ENCODE results near the gene LAMA4. TPM values are rescaled to one million over a fixed set of nuclear protein-coding genes. Genes with fewer than 3 reads are reported as not detected.

LAMA4 gene
- total RNA-seq, 1 donor from 2014 or later: 18.0 TPM

GRCh38 chr6:112193117-112193516 is 61.2 kb downstream of the LAMA4 start:
- peak overlapping the region; percentile 31 for H3K27ac Mint-ChIP-seq (ENCODE audit: unreplicated experiment)
- DNase-seq (ENCODE audit: low read depth, low spot score): no peak

GRCh38 chr6:112191509-112192020 is 62.8 kb downstream of the LAMA4 start:
- Mint-ChIP-seq H3K9me3 (peaks cover 2% of the 10 kb centered on the region), H3K4me3 (no peak overlapping the region), H3K36me3 (ENCODE audit: low read depth) (peaks cover 8% of the 10 kb centered on the region), H3K27ac (ENCODE audit: unreplicated experiment) (no peak overlapping the region), H3K4me1 (peaks cover 34% of the 10 kb centered on the region), H3K27me3 (ENCODE audit: low read depth) (no peaks in the 10 kb centered on the region)
- TF ChIP-seq CTCF (conservative IDR thresholded peaks at IDR 0.05): no peak
- DNase-seq (ENCODE audit: low read depth, low spot score): no peak

More at GRCh38 chr6:112193117-112193516, 61.2 kb downstream of the LAMA4 start:
- Mint-ChIP-seq H3K4me3 (no peak overlapping the region), H3K27me3 (ENCODE audit: low read depth) (no peaks in the 10 kb centered on the region), H3K36me3 (ENCODE audit: low read depth) (peaks cover 2% of the 10 kb centered on the region), H3K4me1 (peaks cover 45% of the 10 kb centered on the region), H3K9me3 (peaks cover 2% of the 10 kb centered on the region)
- no peak for TF ChIP-seq CTCF (conservative IDR thresholded peaks at IDR 0.05)

- Mint-ChIP-seq H3K9me3 (peaks cover 2% of the 10 kb centered on the region), H3K27ac (ENCODE audit: unreplicated experiment) (no peak overlapping the region), H3K4me1 (peaks cover 32% of the 10 kb centered on the region), H3K27me3 (ENCODE audit: low read depth) (no peaks in the 10 kb centered on the region), H3K36me3 (ENCODE audit: low read depth) (peaks cover 8% of the 10 kb centered on the region), H3K4me3 (no peak overlapping the region)
- no peak for TF ChIP-seq CTCF (conservative IDR thresholded peaks at IDR 0.05)
- no peak for DNase-seq (ENCODE audit: low read depth, low spot score)
These were observed 64.2 kb downstream of the LAMA4 start for GRCh38 chr6:112190164-112190563.

- no peak for TF ChIP-seq CTCF (conservative IDR thresholded peaks at IDR 0.05)
- Mint-ChIP-seq H3K27me3 (ENCODE audit: low read depth) (no peaks in the 10 kb centered on the region), H3K4me3 (no peak overlapping the region), H3K27ac (ENCODE audit: unreplicated experiment) (no peak overlapping the region), H3K4me1 (peaks cover 31% of the 10 kb centered on the region), H3K9me3 (peaks cover 2% of the 10 kb centered on the region), H3K36me3 (ENCODE audit: low read depth) (peaks cover 8% of the 10 kb centered on the region)
- DNase-seq (ENCODE audit: low read depth, low spot score): no peak
These were observed 64.9 kb downstream of the LAMA4 start for GRCh38 chr6:112189494-112189893.

GRCh38 chr6:112188906-112189305 is 65.5 kb downstream of the LAMA4 start:
- TF ChIP-seq CTCF (conservative IDR thresholded peaks at IDR 0.05): no peak
- DNase-seq (ENCODE audit: low read depth, low spot score): no peak
- Mint-ChIP-seq H3K36me3 (ENCODE audit: low read depth) (peaks cover 8% of the 10 kb centered on the region), H3K4me3 (no peak overlapping the region), H3K27ac (ENCODE audit: unreplicated experiment) (no peak overlapping the region), H3K27me3 (ENCODE audit: low read depth) (no peaks in the 10 kb centered on the region), H3K4me1 (peaks cover 25% of the 10 kb centered on the region), H3K9me3 (peaks cover 2% of the 10 kb centered on the region)

Data from neural crest cell (in vitro differentiated cells).